Measurements from ENCODE around the gene PPIL1.
A peak's percentile ranks its signal among the peaks of the same experiment; 100 is the strongest.

The PPIL1 gene

GRCh38 chr6:36839749-36840431, 34.7 kb downstream of the PPIL1 start:
- peak; percentile 77 for TF ChIP-seq ZBTB7A (IDR thresholded peaks at IDR 0.05; ENCODE audit: low read depth)
- TF ChIP-seq EP300 (IDR thresholded peaks at IDR 0.05; ENCODE audit: borderline replicate concordance): no peak

- TF ChIP-seq CREB1 (IDR thresholded peaks at IDR 0.05; ENCODE audit: low read depth) (no peak), EP300 (IDR thresholded peaks at IDR 0.05; ENCODE audit: borderline replicate concordance) (no peak)
Observed at GRCh38 chr6:36838896-36839748, 35.5 kb downstream of the PPIL1 start, which contains the start of gene CPNE5. Gene CPNE5, minus strand, starts transcription at chr6:36839444. Its CDS starts 67 bp downstream, at chr6:36839377.

GRCh38 chr6:36837686-36838085, 36.9 kb downstream of the PPIL1 start:
- TF ChIP-seq FOXM1 (IDR thresholded peaks at IDR 0.05; ENCODE audit: borderline replicate concordance, low read depth): no peak
- TF ChIP-seq NFIC (IDR thresholded peaks at IDR 0.05): no peak
- no peak for TF ChIP-seq RAD21 (IDR thresholded peaks at IDR 0.05; ENCODE audit: low read depth)
- TF ChIP-seq TAF1 (IDR thresholded peaks at IDR 0.05; ENCODE audit: low read depth): no peak

GRCh38 chr6:36837022-36837339, 37.6 kb downstream of the PPIL1 start:
- no peak for TF ChIP-seq NFIC (IDR thresholded peaks at IDR 0.05)
- TF ChIP-seq CEBPB (IDR thresholded peaks at IDR 0.05): no peak
- TF ChIP-seq YY1 (IDR thresholded peaks at IDR 0.05; ENCODE audit: low read depth): no peak
- no peak for TF ChIP-seq EP300 (IDR thresholded peaks at IDR 0.05; ENCODE audit: borderline replicate concordance)
- no peak for TF ChIP-seq TAF1 (IDR thresholded peaks at IDR 0.05; ENCODE audit: low read depth)
- TF ChIP-seq CREB1 (IDR thresholded peaks at IDR 0.05; ENCODE audit: low read depth): no peak
- TF ChIP-seq MAX (IDR thresholded peaks at IDR 0.05): no peak
- no peak for TF ChIP-seq FOXM1 (IDR thresholded peaks at IDR 0.05; ENCODE audit: borderline replicate concordance, low read depth)
- no peak for TF ChIP-seq TEAD4 (IDR thresholded peaks at IDR 0.05)
- no peak for TF ChIP-seq RAD21 (IDR thresholded peaks at IDR 0.05; ENCODE audit: low read depth)
- no peak for TF ChIP-seq USF1 (IDR thresholded peaks at IDR 0.05)
- no peak for TF ChIP-seq REST (IDR thresholded peaks at IDR 0.05; ENCODE audit: low read depth)
- no peak for TF ChIP-seq TCF12 (IDR thresholded peaks at IDR 0.05; ENCODE audit: low read depth)
- no peak for TF ChIP-seq EGR1 (IDR thresholded peaks at IDR 0.05)

GRCh38 chr6:36836111-36837021, 38.2 kb downstream of the PPIL1 start:
- no peak for TF ChIP-seq TCF12 (IDR thresholded peaks at IDR 0.05; ENCODE audit: low read depth)
- TF ChIP-seq TAF1 (IDR thresholded peaks at IDR 0.05; ENCODE audit: low read depth): no peak
- TF ChIP-seq USF1 (IDR thresholded peaks at IDR 0.05): no peak
- no peak for TF ChIP-seq FOXM1 (IDR thresholded peaks at IDR 0.05; ENCODE audit: borderline replicate concordance, low read depth)
- no peak for TF ChIP-seq RAD21 (IDR thresholded peaks at IDR 0.05; ENCODE audit: low read depth)
- no peak for TF ChIP-seq MAX (IDR thresholded peaks at IDR 0.05)
- no peak for TF ChIP-seq YY1 (IDR thresholded peaks at IDR 0.05; ENCODE audit: low read depth)
- no peak for TF ChIP-seq EGR1 (IDR thresholded peaks at IDR 0.05)
- no peak for TF ChIP-seq EP300 (IDR thresholded peaks at IDR 0.05; ENCODE audit: borderline replicate concordance)
- TF ChIP-seq TEAD4 (IDR thresholded peaks at IDR 0.05): no peak
- no peak for TF ChIP-seq CEBPB (IDR thresholded peaks at IDR 0.05)
- TF ChIP-seq ZBTB7A (IDR thresholded peaks at IDR 0.05; ENCODE audit: low read depth): no peak

- TF ChIP-seq TAF1 (IDR thresholded peaks at IDR 0.05; ENCODE audit: low read depth): no peak
- no peak for TF ChIP-seq TCF12 (IDR thresholded peaks at IDR 0.05; ENCODE audit: low read depth)
- TF ChIP-seq EGR1 (IDR thresholded peaks at IDR 0.05): no peak
- no peak for TF ChIP-seq CEBPB (IDR thresholded peaks at IDR 0.05)
- no peak for TF ChIP-seq YY1 (IDR thresholded peaks at IDR 0.05; ENCODE audit: low read depth)
- no peak for TF ChIP-seq CREB1 (IDR thresholded peaks at IDR 0.05; ENCODE audit: low read depth)
- no peak for TF ChIP-seq EP300 (IDR thresholded peaks at IDR 0.05; ENCODE audit: borderline replicate concordance)
- TF ChIP-seq MAX (IDR thresholded peaks at IDR 0.05): no peak
- TF ChIP-seq NFIC (IDR thresholded peaks at IDR 0.05): no peak
- TF ChIP-seq FOXM1 (IDR thresholded peaks at IDR 0.05; ENCODE audit: borderline replicate concordance, low read depth): no peak
- TF ChIP-seq USF1 (IDR thresholded peaks at IDR 0.05): no peak
- no peak for TF ChIP-seq REST (IDR thresholded peaks at IDR 0.05; ENCODE audit: low read depth)
Observed at GRCh38 chr6:36834576-36835341, 39.8 kb downstream of the PPIL1 start.
